ENCODE results near the gene RAB17.

Gene RAB17

DNA sequence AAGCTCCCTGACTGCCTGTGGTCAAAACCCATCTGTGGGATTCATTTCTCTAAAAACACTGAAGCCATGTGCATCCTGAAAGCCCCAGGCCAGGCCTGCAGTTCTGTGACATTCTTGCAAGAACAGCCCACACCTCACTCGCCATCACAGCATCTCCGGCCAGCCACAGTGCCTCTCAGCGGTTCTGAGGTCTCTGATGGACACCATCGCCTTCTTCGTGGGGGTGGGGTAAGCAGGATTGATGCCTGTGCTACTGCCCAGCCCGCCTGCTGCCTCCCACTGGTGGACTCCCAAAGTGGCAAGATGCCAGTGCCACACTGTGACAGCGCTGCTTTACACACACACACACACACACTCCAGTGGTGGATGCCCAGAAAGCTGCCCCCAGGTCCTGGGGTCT, 29.3 kb downstream of the RAB17 start:
- TF ChIP-seq, protein P1, sequence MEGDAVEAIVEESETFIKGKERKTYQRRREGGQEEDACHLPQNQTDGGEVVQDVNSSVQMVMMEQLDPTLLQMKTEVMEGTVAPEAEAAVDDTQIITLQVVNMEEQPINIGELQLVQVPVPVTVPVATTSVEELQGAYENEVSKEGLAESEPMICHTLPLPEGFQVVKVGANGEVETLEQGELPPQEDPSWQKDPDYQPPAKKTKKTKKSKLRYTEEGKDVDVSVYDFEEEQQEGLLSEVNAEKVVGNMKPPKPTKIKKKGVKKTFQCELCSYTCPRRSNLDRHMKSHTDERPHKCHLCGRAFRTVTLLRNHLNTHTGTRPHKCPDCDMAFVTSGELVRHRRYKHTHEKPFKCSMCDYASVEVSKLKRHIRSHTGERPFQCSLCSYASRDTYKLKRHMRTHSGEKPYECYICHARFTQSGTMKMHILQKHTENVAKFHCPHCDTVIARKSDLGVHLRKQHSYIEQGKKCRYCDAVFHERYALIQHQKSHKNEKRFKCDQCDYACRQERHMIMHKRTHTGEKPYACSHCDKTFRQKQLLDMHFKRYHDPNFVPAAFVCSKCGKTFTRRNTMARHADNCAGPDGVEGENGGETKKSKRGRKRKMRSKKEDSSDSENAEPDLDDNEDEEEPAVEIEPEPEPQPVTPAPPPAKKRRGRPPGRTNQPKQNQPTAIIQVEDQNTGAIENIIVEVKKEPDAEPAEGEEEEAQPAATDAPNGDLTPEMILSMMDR (conservative IDR thresholded peaks at IDR 0.05; ENCODE audit: low read length), result no peak
- H3K4me3 ChIP-seq (ENCODE audit: low read length), result no peak overlapping the region
- no peak for DNase-seq (ENCODE audit: low read depth)

DNA sequence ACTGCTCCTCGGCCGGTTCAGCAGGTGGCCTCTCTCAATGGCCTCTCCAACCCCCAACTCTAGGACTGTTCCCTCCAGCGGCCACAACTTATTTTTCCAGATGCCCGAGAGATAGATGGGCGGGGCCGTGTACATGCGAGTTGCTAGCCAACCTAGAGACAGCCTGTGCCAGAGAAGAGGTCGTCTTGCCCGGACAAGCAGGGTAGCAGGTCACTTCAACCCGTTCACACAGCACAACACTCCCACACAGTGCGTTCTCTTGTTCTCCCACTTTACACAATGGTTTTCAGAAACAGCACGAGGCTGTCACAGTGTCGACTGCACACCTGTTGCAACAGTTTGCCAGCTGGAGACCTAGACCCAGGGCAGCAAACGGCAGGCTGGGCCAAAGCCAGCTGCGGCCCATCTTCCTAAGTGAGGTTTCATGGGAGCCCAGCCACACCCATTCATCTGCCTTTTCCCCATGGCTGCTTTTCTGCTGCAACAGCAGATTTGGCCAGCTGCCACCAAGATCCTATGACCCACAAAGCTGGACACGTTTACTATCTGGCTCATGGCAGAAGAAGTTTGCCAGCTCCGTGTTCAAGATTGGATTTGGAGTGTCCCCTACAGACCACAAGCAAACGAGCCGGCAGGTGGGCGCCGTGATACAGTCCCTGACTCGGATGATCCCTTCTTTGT, 31.4 kb downstream of the RAB17 start:
- no peak overlapping the region for H3K4me3 ChIP-seq (ENCODE audit: low read length)
- TF ChIP-seq, protein P1 (conservative IDR thresholded peaks at IDR 0.05; ENCODE audit: low read length), result no peak
- peak; percentile 74 for DNase-seq (ENCODE audit: low read depth)

DNA sequence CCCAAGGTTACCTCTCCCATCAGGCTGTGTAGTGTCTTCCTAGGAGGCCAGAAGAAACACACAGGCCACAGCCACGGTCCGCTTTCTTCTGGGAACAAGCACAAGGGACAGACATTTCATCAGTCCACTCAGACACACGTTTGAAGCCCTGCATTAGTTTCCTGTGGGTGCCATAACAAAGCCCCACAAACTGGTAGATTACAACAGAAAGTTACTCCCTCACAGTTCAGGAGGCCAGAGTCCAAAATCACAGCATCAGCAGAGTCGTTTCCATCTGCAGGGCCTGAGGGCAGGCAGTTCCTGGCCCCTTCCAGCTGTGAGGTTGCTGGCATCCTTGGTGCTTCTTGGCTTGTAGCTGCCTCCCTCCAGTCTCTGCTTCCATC, 32.9 kb downstream of the RAB17 start:
- no peak overlapping the region for H3K4me3 ChIP-seq (ENCODE audit: low read length)
- no peak for DNase-seq (ENCODE audit: low read depth)
- TF ChIP-seq, protein P1 (conservative IDR thresholded peaks at IDR 0.05; ENCODE audit: low read length), result no peak

DNA sequence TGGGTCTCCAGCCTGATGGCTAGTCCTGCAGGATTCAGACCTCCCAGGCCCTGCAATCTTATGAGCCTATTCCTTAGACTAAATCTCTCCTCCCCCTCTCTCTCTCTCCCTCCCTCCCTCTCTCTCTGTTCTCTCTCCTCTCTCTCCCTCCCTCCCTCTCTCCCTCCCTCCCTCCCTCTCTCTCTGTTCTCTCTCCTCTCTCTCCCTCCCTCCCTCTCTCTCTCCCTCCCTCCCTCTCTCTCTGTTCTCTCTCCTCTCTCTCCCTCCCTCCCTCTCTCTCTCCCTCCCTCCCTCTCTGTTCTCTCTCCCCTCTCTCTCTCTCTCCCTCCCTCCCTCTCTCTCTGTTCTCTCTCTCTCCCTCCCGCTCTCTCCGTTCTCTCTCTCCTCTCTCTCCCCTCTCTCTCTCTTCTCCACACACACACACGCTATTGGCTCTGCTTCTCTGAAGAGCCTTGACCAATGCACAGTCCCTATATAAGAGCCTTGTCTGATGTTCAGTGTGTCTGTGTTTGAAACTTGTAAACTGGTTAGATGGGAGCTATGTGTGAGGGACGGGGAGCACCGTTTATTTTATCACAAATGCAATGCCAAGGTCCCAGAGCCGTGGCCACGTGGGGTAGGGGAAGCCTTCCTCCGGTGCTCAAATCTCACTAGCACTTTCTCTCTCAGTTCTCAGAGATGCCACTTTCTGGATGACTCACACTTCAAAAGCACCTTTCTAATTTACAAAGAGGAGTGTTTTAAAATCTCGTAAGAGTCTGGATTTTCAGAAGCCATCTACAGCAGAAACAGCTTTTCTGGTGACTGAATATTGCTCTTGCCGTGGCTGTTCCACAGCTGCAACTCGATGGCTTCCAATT, 33.5 kb downstream of the RAB17 start:
- TF ChIP-seq, protein P1 (conservative IDR thresholded peaks at IDR 0.05; ENCODE audit: low read length), result no peak
- DNase-seq (ENCODE audit: low read depth), result no peak
- no peak overlapping the region for H3K4me3 ChIP-seq (ENCODE audit: low read length)

DNA sequence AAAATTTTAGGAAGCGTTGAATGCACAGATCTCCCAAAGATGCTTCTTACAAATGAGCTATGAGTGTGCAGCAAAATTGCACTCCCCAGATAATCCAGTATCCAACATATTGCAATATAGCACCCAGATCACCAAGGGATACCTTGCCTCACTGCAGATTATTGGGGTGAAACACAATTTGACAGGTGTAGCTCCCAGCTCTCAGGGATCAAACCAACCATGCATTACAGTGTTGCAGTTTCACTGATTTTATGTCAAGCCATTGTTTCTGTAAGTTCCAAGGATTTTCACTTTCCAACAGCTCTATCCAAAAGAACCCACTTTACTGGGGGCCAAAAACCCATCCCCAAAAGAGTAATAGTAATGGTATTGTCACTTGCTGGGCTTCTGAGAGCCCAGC, 35.0 kb downstream of the RAB17 start:
- TF ChIP-seq, protein P1 (conservative IDR thresholded peaks at IDR 0.05; ENCODE audit: low read length), result no peak
- H3K4me3 ChIP-seq (ENCODE audit: low read length), result no peak overlapping the region
- no peak for DNase-seq (ENCODE audit: low read depth)

DNA sequence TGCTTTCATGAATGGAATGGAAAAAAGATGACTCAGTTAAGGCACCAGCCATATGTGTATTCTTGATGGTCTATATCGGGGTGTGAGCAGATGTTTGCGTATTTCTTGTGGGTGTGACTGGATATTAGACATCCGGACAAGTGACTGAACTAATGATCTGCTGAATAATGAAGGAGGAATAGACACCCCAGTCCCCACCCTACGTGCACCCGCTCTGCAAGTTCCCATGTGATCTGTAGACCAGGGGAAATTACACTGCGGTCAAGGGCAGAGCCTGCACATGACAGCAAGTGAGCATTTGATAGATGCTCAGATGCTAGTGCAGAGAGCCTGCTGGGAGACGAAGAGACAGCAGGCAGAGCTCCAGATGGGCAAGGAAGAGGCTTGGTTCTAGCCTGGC, 36.6 kb downstream of the RAB17 start:
- no peak overlapping the region for H3K4me3 ChIP-seq (ENCODE audit: low read length)
- no peak for DNase-seq (ENCODE audit: low read depth)
- TF ChIP-seq, protein P1 (conservative IDR thresholded peaks at IDR 0.05; ENCODE audit: low read length), result no peak

DNA sequence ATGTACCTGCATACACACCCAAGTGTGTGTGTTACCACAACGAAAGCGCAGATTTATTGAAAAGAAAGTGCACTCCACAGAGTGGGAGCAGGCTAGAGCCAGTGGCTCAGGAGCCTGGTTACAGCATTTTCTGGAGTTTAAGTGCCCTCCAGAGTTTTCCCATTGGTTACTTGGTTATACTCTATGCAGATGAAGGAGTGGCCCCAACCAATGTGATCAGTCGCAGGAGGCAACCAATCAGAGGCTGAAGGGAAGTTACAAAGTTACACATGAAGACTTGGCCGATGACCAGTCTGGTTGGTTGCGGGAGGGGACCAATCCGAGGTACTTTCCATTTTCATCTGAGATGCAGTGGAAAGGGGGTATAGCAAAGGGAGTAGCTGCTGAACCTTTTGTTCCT, 37.6 kb downstream of the RAB17 start:
- TF ChIP-seq, protein P1 (conservative IDR thresholded peaks at IDR 0.05; ENCODE audit: low read length), result no peak
- no peak overlapping the region for H3K4me3 ChIP-seq (ENCODE audit: low read length)
- DNase-seq (ENCODE audit: low read depth), result no peak
